OCI-LY1 (cell line): ENCODE measurements around the gene NPIPA5.
"Not testable (repeated sequence)": the region's sequence is repeated elsewhere in the genome, so short reads cannot be mapped to it uniquely, and the experiment has no call there.

Experiments
- H2AFZ ChIP-seq: fragments of 200-600 bp; sonication (generic), shearing (Covaris generic); 2 replicates; pipeline ENCODE4 v1.6.0; 2014; ENCODE audit warnings: antibody characterized with exemption, mild to moderate bottlenecking, low read length
- H3F3A ChIP-seq: fragments of 200-600 bp; sonication (generic), shearing (Covaris generic); 2 replicates; pipeline ENCODE4 v1.6.0; 2014; ENCODE audit warnings: mild to moderate bottlenecking, antibody characterized with exemption, low read length, moderate library complexity; ENCODE audit not compliant: insufficient read depth
- H3K27ac ChIP-seq: fragments of 200-600 bp; sonication (generic); 2 replicates; pipeline ENCODE4 v1.5.1; 2014; ENCODE audit warnings: low read length, mixed run types, mild to moderate bottlenecking, low read depth; ENCODE audit not compliant: poor library complexity, severe bottlenecking
- H3K27me3 ChIP-seq: fragments of 200-600 bp; sonication (generic); 2 replicates; pipeline ENCODE4 v1.6.0; 2014; ENCODE audit warnings: antibody characterized with exemption, mild to moderate bottlenecking, low read length, moderate library complexity; ENCODE audit not compliant: insufficient read depth
- H3K36me3 ChIP-seq: fragments of 200-600 bp; sonication (generic); 2 replicates; pipeline ENCODE4 v1.6.1; 2014; ENCODE audit warnings: mild to moderate bottlenecking, antibody characterized with exemption, low read length, moderate library complexity, mixed read lengths; ENCODE audit not compliant: insufficient read depth
- H3K4me1 ChIP-seq: fragments of 200-600 bp; sonication (generic); 2 replicates; pipeline ENCODE4 v1.5.1; 2014; ENCODE audit warnings: mild to moderate bottlenecking, low read length, moderate library complexity; ENCODE audit not compliant: insufficient read depth, severe bottlenecking
- H3K4me2 ChIP-seq: fragments of 200-600 bp; sonication (generic), shearing (Covaris generic); 2 replicates; pipeline ENCODE4 v1.6.1; 2014; ENCODE audit warnings: low read length
- H3K4me3 ChIP-seq: fragments of 200-600 bp; sonication (generic); 2 replicates; pipeline ENCODE4 v1.5.1; 2014; ENCODE audit warnings: low read length, low read depth, mild to moderate bottlenecking, mixed read lengths; ENCODE audit not compliant: poor library complexity, severe bottlenecking
- H3K79me2 ChIP-seq: fragments of 200-600 bp; shearing (Covaris generic); 2 replicates; pipeline ENCODE4 v1.6.1; 2016; ENCODE audit warnings: mixed run types, low read length, mixed read lengths; ENCODE audit not compliant: insufficient read depth
- H3K9ac ChIP-seq: fragments of 200-600 bp; sonication (generic), shearing (Covaris generic); 2 replicates; pipeline ENCODE4 v1.6.1; 2014; ENCODE audit warnings: mild to moderate bottlenecking, low read length, mixed read lengths
- H3K9me2 ChIP-seq: fragments of 200-600 bp; sonication (generic), shearing (Covaris generic); 2 replicates; pipeline ENCODE4 v1.6.1; 2014; ENCODE audit warnings: low read depth, mild to moderate bottlenecking, low read length, mixed read lengths
- H3K9me3 ChIP-seq: fragments of 200-600 bp; shearing (Covaris generic); 2 replicates; pipeline ENCODE4 v1.6.1; 2014; ENCODE audit warnings: low read length, mixed read lengths
- H4K20me1 ChIP-seq: fragments of 200-600 bp; sonication (generic), shearing (Covaris generic); 2 replicates; pipeline ENCODE4 v1.6.0; 2016; ENCODE audit warnings: mild to moderate bottlenecking, low read length; ENCODE audit not compliant: insufficient read depth
- EZH2 ChIP-seq: fragments of 200-600 bp; sonication (generic), shearing (Covaris generic); IDR thresholded peaks from 2 replicates; pipeline ENCODE4 v1.8.0; 2017; ENCODE audit warnings: borderline replicate concordance, mixed run types, mild to moderate bottlenecking, antibody characterized with exemption, low read length, moderate library complexity, mixed read lengths
- TF ChIP-seq, protein P1 (sequence below): fragments of 200-600 bp; sonication (generic), shearing (Covaris generic); IDR thresholded peaks from 2 replicates; pipeline ENCODE4 v1.5.1; 2017; ENCODE audit warnings: mild to moderate bottlenecking, antibody characterized with exemption, low read length, moderate library complexity, mixed read lengths

NPIPA5 gene

DNA sequence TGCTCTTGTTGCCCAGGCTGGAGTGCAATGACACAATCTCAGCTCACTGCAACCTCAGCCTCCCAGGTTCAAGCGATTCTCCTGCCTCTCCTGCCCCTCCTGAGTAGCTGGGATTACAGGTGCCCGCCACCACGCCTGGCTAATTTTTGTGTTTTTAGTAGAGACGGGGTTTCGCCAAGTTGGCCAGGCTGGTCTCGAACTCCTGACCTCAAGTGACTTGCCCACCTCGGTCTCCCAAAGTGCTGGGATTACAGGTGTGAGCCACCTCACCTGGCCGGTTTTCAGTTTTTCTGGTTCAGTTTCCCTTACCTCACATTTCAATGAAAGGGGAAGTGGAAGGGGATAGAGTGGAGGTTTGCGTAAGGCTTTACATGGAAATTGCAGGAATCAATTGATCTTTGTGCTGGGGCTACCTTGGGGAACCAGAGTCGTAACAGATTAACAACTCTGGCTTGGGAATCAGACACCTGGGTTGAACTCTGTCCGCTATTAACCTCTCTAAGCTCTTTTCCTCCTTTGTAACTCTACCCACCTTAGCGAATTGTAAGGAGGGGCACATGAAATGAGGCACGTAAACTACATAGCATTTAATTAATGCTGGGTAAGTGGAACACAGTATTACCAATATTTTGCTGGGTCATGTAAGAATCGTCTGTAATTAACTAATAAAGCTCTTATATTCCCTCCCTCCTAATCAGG, 20.7 kb upstream of the NPIPA5 start:
- Histone ChIP-seq H3K27ac (no peak overlapping the region), H3K9me2 (no peaks in the 10 kb centered on the region), H3K4me3 (no peak overlapping the region), H4K20me1 (no peaks in the 10 kb centered on the region), H3K36me3 (no peaks in the 10 kb centered on the region), H3K4me1 (no peaks in the 10 kb centered on the region), H2AFZ (no peak overlapping the region), H3K79me2 (no peaks in the 10 kb centered on the region), H3K4me2 (no peak overlapping the region), H3F3A (no peaks in the 10 kb centered on the region), H3K9me3 (no peaks in the 10 kb centered on the region), H3K9ac (no peak overlapping the region), H3K27me3 (no peaks in the 10 kb centered on the region; the same call in 1 of the 2 replicates)
- TF ChIP-seq EZH2, result no peak
- TF ChIP-seq, protein P1, sequence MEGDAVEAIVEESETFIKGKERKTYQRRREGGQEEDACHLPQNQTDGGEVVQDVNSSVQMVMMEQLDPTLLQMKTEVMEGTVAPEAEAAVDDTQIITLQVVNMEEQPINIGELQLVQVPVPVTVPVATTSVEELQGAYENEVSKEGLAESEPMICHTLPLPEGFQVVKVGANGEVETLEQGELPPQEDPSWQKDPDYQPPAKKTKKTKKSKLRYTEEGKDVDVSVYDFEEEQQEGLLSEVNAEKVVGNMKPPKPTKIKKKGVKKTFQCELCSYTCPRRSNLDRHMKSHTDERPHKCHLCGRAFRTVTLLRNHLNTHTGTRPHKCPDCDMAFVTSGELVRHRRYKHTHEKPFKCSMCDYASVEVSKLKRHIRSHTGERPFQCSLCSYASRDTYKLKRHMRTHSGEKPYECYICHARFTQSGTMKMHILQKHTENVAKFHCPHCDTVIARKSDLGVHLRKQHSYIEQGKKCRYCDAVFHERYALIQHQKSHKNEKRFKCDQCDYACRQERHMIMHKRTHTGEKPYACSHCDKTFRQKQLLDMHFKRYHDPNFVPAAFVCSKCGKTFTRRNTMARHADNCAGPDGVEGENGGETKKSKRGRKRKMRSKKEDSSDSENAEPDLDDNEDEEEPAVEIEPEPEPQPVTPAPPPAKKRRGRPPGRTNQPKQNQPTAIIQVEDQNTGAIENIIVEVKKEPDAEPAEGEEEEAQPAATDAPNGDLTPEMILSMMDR, result no peak

DNA sequence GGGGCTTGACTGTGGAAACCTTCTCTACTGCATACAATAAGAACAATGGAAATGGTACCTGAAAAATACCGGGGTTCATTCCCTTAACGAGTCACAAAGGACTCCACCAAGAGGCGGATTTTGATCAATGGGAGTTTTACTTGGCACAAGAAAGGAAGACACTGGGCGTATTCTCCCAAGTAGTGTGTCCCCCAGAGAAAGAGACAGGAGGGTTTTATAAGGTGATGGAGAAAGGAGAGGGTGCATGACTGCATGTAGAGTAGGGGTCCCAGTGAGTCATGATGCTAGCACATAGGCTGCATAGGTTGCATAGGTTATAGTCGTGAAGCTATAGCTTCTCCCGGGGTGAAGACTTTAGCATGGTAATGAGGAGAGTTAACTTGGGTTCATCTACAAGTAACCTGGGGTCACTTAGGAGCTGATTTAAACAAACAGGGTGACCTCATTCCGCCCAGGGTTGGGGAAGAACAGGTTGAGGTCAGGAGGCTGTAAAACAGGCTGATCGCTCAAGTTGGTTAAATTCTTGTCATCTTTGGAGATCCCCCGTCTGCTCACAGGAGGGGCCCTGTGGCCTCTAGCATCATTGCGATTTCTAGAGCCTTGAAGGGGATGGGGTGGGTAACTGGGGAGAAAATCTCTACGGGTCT, 19.0 kb upstream of the NPIPA5 start:
- Histone ChIP-seq H3K4me1 (no peaks in the 10 kb centered on the region), H3K27me3 (no peaks in the 10 kb centered on the region), H3K4me3 (no peak overlapping the region), H3K9me2 (no peaks in the 10 kb centered on the region), H3K27ac (no peak overlapping the region), H4K20me1 (no peaks in the 10 kb centered on the region), H3K79me2 (no peaks in the 10 kb centered on the region), H3K9ac (no peak overlapping the region), H3K4me2 (no peak overlapping the region), H3K9me3 (no peaks in the 10 kb centered on the region), H3K36me3 (no peaks in the 10 kb centered on the region), H2AFZ (no peak overlapping the region), H3F3A (no peaks in the 10 kb centered on the region)
- TF ChIP-seq, protein P1, result no peak
- TF ChIP-seq EZH2, result no peak

GRCh38 chr16:15396509-15396829, 18.4 kb upstream of the NPIPA5 start:
- H3K9ac ChIP-seq, H2AFZ ChIP-seq, H3F3A ChIP-seq, H3K27ac ChIP-seq, H4K20me1 ChIP-seq, H3K9me2 ChIP-seq, H3K4me1 ChIP-seq, H3K9me3 ChIP-seq, H3K79me2 ChIP-seq, H3K4me3 ChIP-seq, H3K36me3 ChIP-seq, H3K4me2 ChIP-seq, H3K27me3 ChIP-seq: not testable (repeated sequence)

DNA sequence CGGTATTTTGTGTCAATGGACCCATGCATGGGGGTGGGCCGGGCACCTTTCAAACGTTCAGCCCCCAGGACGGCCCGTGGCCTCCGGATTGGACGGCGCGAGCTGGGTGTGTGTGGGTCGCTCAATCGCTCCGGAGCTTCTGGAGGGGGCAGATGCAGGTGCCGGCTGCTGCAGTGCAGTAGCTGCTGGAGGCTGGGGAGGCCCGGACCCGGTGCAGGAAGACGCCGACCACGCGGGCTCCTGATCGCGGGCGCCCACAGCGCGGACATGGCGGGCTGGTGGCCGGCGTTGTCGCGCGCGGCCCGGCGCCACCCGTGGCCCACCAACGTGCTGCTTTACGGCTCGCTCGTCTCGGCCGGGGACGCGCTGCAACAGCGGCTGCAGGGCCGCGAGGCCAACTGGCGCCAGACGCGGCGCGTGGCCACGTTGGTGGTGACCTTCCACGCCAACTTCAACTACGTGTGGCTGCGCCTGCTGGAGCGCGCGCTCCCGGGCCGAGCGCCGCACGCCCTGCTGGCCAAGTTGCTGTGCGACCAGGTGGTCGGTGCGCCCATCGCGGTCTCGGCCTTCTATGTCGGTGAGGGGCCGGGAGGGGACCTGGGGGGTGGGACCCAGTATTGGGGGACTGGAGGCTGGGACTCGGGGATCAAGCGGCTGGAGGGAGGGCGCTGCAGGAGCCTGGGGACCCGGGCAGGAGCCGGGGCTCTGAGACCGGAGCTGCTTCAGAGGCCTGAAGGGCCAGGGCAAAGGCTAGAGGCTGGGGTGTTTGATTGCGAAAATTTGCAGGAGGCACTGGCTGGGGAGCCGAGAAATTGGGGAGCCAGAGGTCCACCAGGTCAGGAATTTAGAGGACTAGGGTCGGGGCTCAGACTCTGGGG, 17.8 kb upstream of the NPIPA5 start, which contains the start of gene MPV17L:
Gene MPV17L, plus strand, starts transcription at position 124 of the 878 bp plus-strand sequence. Its CDS starts 144 bp downstream, at position 268.
- H4K20me1 ChIP-seq, H3K36me3 ChIP-seq, H2AFZ ChIP-seq, H3K4me3 ChIP-seq, H3K79me2 ChIP-seq, H3K27me3 ChIP-seq, H3K27ac ChIP-seq, H3K9me3 ChIP-seq, H3K9me2 ChIP-seq, H3K4me1 ChIP-seq, H3K9ac ChIP-seq, H3K4me2 ChIP-seq, H3F3A ChIP-seq: not testable (repeated sequence)

GRCh38 chr16:15393025-15393424, 14.9 kb upstream of the NPIPA5 start:
- H3F3A ChIP-seq, H3K36me3 ChIP-seq, H3K4me2 ChIP-seq, H2AFZ ChIP-seq, H3K27me3 ChIP-seq, H3K9me3 ChIP-seq, H3K4me1 ChIP-seq, H3K9me2 ChIP-seq, H3K4me3 ChIP-seq, H3K9ac ChIP-seq, H3K27ac ChIP-seq, H3K79me2 ChIP-seq, H4K20me1 ChIP-seq: not testable (repeated sequence)
